HepG2 (cell line): ENCODE results near the gene DHRS4L2. TPM values are rescaled to one million over a fixed set of nuclear protein-coding genes. Genes with fewer than 3 reads are reported as not detected.

ENCODE experiments used
- FLYWCH1 ChIP-seq: sonication (generic); formaldehyde crosslinking; IDR thresholded peaks from 2 replicates; pipeline ENCODE4 v1.8.1; 2023; ENCODE audit warnings: mild to moderate bottlenecking, missing genetic modification reagents
- FOXA1 ChIP-seq, 2 experiments: fragments of 450-650 bp in 1 of 2; sonication (generic) in 1 of 2; formaldehyde crosslinking in 1 of 2; IDR thresholded peaks; 2 replicates each; pipeline versions ENCODE4 v1.4.0 to v1.6.1; 2016 to 2020; ENCODE audit warnings: missing genetic modification reagents in 1 of 2
- GLI4 ChIP-seq: sonication (generic); formaldehyde crosslinking; IDR thresholded peaks from 2 replicates; pipeline ENCODE4 v1.5.1; 2020; ENCODE audit warnings: missing genetic modification reagents, mild to moderate bottlenecking, moderate library complexity, borderline replicate concordance
- HCFC1 ChIP-seq: fragments of 150-350 bp; IDR thresholded peaks from 2 replicates; pipeline ENCODE4 v1.6.1; 2014; ENCODE audit warnings: low read depth, low read length
- KLF12 ChIP-seq: sonication (generic); formaldehyde crosslinking; IDR thresholded peaks from 2 replicates; pipeline ENCODE4 v1.4.0; 2020; ENCODE audit warnings: missing genetic modification reagents, borderline replicate concordance
- MED1 ChIP-seq: sonication (generic); formaldehyde crosslinking; IDR thresholded peaks from 2 replicates; pipeline ENCODE4 v1.4.0; 2020; ENCODE audit warnings: missing genetic modification reagents
- PHF21A ChIP-seq: sonication (generic); formaldehyde crosslinking; IDR thresholded peaks from 2 replicates; pipeline ENCODE4 v1.5.0; 2020; ENCODE audit warnings: mild to moderate bottlenecking, missing genetic modification reagents
- RAD21 ChIP-seq: fragments of 450-650 bp; formaldehyde crosslinking; IDR thresholded peaks from 2 replicates; pipeline ENCODE4 v1.5.0; 2020; ENCODE audit warnings: mild to moderate bottlenecking
- SP4 ChIP-seq: sonication (generic); formaldehyde crosslinking; IDR thresholded peaks from 2 replicates; pipeline ENCODE4 v1.8.1; 2023; ENCODE audit warnings: mild to moderate bottlenecking, missing genetic modification reagents
- TAF15 ChIP-seq: fragments of 200-400 bp; formaldehyde crosslinking; IDR thresholded peaks from one replicate; pipeline ENCODE4 v1.6.1; 2018; ENCODE audit warnings: mild to moderate bottlenecking, low read depth, low read length; ENCODE audit not compliant: poor library complexity, severe bottlenecking
- TARDBP ChIP-seq: sonication (generic); formaldehyde crosslinking; IDR thresholded peaks from 2 replicates; pipeline ENCODE4 v1.8.0; 2022; ENCODE audit warnings: mild to moderate bottlenecking, missing genetic modification reagents
- XRCC5 ChIP-seq: fragments of 200-400 bp; formaldehyde crosslinking; optimal IDR thresholded peaks from 2 replicates; pipeline ENCODE3; 2017; ENCODE audit warnings: mild to moderate bottlenecking, low read length
- ZBTB20 ChIP-seq: sonication (generic); formaldehyde crosslinking; IDR thresholded peaks from 2 replicates; pipeline ENCODE4 v1.8.1; 2023; ENCODE audit warnings: missing genetic modification reagents, low read depth, mild to moderate bottlenecking, borderline replicate concordance
- ZNF337 ChIP-seq: sonication (generic); formaldehyde crosslinking; IDR thresholded peaks from 2 replicates; pipeline ENCODE4 v1.5.1; 2020; ENCODE audit warnings: missing genetic modification reagents, low read depth, mild to moderate bottlenecking, borderline replicate concordance
- ZNF343 ChIP-seq: sonication (generic); formaldehyde crosslinking; IDR thresholded peaks from 2 replicates; pipeline ENCODE4 v1.4.0; 2020; ENCODE audit warnings: mild to moderate bottlenecking, missing genetic modification reagents
- ZNF512B ChIP-seq: sonication (generic); formaldehyde crosslinking; IDR thresholded peaks from 2 replicates; pipeline ENCODE4 v1.5.1; 2020; ENCODE audit warnings: missing genetic modification reagents, mild to moderate bottlenecking, borderline replicate concordance
- ZNF616 ChIP-seq: sonication (generic); formaldehyde crosslinking; IDR thresholded peaks from 2 replicates; pipeline ENCODE4 v1.5.0; 2020; ENCODE audit warnings: low read depth, mild to moderate bottlenecking, missing genetic modification reagents
- ZNF883 ChIP-seq: sonication (generic); formaldehyde crosslinking; IDR thresholded peaks from 2 replicates; pipeline ENCODE4 v1.5.1; 2020; ENCODE audit warnings: mild to moderate bottlenecking, missing genetic modification reagents; ENCODE audit errors: not compliant biosample characterization
- polyA plus RNA-seq, 8 experiments: library from polyadenylated mRNA; depleted of rRNA in 3 of 8; stranded (reverse) in 7 of 8; unstranded in 1 of 8; fragments of >200 nt; fragmentation: Illumina TruSeq in 4 of 8; extraction: Trizol in 4 of 8; gene quantifications; 2 replicates each; pipeline versions ENCODE4 v1.2.1 to v1.2.3, GENCODE V29; 2011 to 2016; ENCODE audit warnings: low read depth in 4 of 8, missing spikeins in 1 of 8, mixed read lengths in 1 of 8; ENCODE audit not compliant: insufficient read depth in 1 of 8
- total RNA-seq, 5 experiments: library from RNA; depleted of rRNA; stranded (reverse); fragments of >200 nt; fragmentation: Illumina TruSeq; extraction: Trizol; gene quantifications; 2 replicates each; pipeline ENCODE4 v1.2.3, GENCODE V29; 2016; ENCODE audit warnings: low read depth in 1 of 5
- TF ChIP-seq, protein P1 (sequence below), 2 experiments: sonication (generic) in 1 of 2; formaldehyde crosslinking in 1 of 2; IDR thresholded peaks; 2 replicates each; pipeline versions ENCODE4 v1.4.0 to v1.6.1; 2018 to 2020; ENCODE audit warnings: missing genetic modification reagents in 2 of 2, borderline replicate concordance in 1 of 2, low read depth in 1 of 2, mild to moderate bottlenecking in 1 of 2, missing biosample characterization in 1 of 2
- TF ChIP-seq, protein P2 (sequence below): IDR thresholded peaks from 2 replicates; pipeline ENCODE4 v1.6.1; 2016; ENCODE audit warnings: low read depth

Gene DHRS4L2
- total and polyA plus RNA-seq, 2 of the 13 experiments (the other 11 are each of a cell fraction or from before 2014, with no cell fraction given) = 24.7 to 38.2 TPM

DNA sequence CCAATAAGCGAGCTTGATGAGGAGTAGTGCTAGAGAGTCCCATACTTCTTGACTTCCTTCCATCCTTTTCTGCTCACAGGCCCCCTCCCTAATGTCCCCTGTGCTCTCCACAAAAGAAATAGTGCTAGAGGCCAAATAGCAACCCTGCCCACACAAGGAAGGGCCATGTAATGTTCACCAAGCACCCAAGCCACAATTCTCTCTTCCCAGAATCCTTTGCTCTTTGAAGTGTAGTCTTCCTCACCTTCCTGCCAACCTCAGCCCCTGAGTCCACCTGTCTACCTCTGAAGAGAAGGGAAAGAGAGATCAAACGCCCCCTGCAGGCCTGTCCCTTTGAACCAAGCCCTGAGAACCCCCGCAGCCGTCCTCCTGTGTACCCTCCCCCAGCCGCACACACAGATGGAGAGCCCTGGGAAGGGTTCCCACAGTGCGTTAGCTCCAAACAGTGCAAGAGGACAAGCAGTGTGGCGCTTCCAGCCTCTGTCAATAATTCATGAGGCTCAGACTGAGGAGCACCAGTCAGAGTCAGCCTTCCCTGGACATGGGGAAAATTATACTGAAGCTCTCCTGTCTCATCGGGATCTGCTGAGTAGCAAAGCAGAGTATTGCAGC, 37.0 kb upstream of the DHRS4L2 start (continued):
- TF ChIP-seq, protein P1, sequence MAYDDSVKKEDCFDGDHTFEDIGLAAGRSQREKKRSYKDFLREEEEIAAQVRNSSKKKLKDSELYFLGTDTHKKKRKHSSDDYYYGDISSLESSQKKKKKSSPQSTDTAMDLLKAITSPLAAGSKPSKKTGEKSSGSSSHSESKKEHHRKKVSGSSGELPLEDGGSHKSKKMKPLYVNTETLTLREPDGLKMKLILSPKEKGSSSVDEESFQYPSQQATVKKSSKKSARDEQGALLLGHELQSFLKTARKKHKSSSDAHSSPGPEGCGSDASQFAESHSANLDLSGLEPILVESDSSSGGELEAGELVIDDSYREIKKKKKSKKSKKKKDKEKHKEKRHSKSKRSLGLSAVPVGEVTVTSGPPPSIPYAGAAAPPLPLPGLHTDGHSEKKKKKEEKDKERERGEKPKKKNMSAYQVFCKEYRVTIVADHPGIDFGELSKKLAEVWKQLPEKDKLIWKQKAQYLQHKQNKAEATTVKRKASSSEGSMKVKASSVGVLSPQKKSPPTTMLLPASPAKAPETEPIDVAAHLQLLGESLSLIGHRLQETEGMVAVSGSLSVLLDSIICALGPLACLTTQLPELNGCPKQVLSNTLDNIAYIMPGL (CRISPR knock-in tag; IDR thresholded peaks at IDR 0.05; ENCODE audit: borderline replicate concordance in 1 of 2, low read depth in 1 of 2) = peak; percentile 57 to 69
- peak; percentile 50; the same call in 1 of the 2 replicates for TF ChIP-seq PHF21A
- TF ChIP-seq ZBTB20 (CRISPR knock-in tag) = 0 out of 2 replicates have a peak, but pooled peaks have one; percentile 23
- no peak for TF ChIP-seq FOXA1 (IDR thresholded peaks at IDR 0.05)
- 0 out of 2 replicates have a peak, but pooled peaks have one; percentile 23 for TF ChIP-seq FOXA1 (CRISPR knock-in tag; IDR thresholded peaks at IDR 0.05)
- peak; percentile 47 for TF ChIP-seq MED1 (CRISPR knock-in tag)
- TF ChIP-seq, protein P2, sequence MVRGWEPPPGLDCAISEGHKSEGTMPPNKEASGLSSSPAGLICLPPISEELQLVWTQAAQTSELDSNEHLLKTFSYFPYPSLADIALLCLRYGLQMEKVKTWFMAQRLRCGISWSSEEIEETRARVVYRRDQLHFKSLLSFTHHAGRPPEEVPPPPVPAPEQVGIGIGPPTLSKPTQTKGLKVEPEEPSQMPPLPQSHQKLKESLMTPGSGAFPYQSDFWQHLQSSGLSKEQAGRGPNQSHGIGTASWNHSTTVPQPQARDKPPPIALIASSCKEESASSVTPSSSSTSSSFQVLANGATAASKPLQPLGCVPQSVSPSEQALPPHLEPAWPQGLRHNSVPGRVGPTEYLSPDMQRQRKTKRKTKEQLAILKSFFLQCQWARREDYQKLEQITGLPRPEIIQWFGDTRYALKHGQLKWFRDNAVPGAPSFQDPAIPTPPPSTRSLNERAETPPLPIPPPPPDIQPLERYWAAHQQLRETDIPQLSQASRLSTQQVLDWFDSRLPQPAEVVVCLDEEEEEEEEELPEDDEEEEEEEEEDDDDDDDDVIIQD = no peak
- TF ChIP-seq TAF15 = no peak
- TF ChIP-seq ZNF337 (CRISPR knock-in tag) = 0 out of 2 replicates have a peak, but pooled peaks have one; percentile 29
- no peak for TF ChIP-seq FLYWCH1 (CRISPR knock-in tag)
- TF ChIP-seq HCFC1 = 0 out of 2 replicates have a peak, but pooled peaks have one; percentile 18
- TF ChIP-seq RAD21 (CRISPR knock-in tag) = peak; percentile 64; the same call in 1 of the 2 replicates
- TF ChIP-seq SP4 = peak; percentile 58; the same call in 1 of the 2 replicates
- TF ChIP-seq XRCC5 = peak; percentile 54
- peak; percentile 91; the same call in 1 of the 2 replicates for TF ChIP-seq ZNF512B (CRISPR knock-in tag)
- TF ChIP-seq ZNF616 (CRISPR knock-in tag) = 0 out of 2 replicates have a peak, but pooled peaks have one; percentile 29
- 0 out of 2 replicates have a peak, but pooled peaks have one; percentile 15 for TF ChIP-seq KLF12 (CRISPR knock-in tag)
- TF ChIP-seq ZNF883 = peak; percentile 71
- no peak for TF ChIP-seq GLI4
- peak; percentile 72; the same call in 1 of the 2 replicates for TF ChIP-seq TARDBP (CRISPR knock-in tag)
- TF ChIP-seq ZNF343 (CRISPR knock-in tag) = 0 out of 2 replicates have a peak, but pooled peaks have one; percentile 63
